ENCODE data around the gene SEMA3E.

GRCh38 chr7:83613232-83613631 lies 35.7 kb downstream of the SEMA3E start:
- no peak for TF ChIP-seq ZNF274 (IDR thresholded peaks at IDR 0.05; ENCODE audit: low read length)
- no peak for TF ChIP-seq ZNF274 (tag by site-specific recombination; IDR thresholded peaks at IDR 0.05; ENCODE audit: borderline replicate concordance)
- TF ChIP-seq, protein P1, sequence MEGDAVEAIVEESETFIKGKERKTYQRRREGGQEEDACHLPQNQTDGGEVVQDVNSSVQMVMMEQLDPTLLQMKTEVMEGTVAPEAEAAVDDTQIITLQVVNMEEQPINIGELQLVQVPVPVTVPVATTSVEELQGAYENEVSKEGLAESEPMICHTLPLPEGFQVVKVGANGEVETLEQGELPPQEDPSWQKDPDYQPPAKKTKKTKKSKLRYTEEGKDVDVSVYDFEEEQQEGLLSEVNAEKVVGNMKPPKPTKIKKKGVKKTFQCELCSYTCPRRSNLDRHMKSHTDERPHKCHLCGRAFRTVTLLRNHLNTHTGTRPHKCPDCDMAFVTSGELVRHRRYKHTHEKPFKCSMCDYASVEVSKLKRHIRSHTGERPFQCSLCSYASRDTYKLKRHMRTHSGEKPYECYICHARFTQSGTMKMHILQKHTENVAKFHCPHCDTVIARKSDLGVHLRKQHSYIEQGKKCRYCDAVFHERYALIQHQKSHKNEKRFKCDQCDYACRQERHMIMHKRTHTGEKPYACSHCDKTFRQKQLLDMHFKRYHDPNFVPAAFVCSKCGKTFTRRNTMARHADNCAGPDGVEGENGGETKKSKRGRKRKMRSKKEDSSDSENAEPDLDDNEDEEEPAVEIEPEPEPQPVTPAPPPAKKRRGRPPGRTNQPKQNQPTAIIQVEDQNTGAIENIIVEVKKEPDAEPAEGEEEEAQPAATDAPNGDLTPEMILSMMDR (tag by site-specific recombination; IDR thresholded peaks at IDR 0.05) = no peak
- TF ChIP-seq ZNF138 (tag by site-specific recombination; IDR thresholded peaks at IDR 0.05; ENCODE audit: borderline replicate concordance) = no peak
- TF ChIP-seq, protein P2, sequence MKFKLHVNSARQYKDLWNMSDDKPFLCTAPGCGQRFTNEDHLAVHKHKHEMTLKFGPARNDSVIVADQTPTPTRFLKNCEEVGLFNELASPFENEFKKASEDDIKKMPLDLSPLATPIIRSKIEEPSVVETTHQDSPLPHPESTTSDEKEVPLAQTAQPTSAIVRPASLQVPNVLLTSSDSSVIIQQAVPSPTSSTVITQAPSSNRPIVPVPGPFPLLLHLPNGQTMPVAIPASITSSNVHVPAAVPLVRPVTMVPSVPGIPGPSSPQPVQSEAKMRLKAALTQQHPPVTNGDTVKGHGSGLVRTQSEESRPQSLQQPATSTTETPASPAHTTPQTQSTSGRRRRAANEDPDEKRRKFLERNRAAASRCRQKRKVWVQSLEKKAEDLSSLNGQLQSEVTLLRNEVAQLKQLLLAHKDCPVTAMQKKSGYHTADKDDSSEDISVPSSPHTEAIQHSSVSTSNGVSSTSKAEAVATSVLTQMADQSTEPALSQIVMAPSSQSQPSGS (tag by site-specific recombination; IDR thresholded peaks at IDR 0.05; ENCODE audit: low read depth) = no peak
